ENCODE data around the gene TRPM1.

The TRPM1 gene

DNA sequence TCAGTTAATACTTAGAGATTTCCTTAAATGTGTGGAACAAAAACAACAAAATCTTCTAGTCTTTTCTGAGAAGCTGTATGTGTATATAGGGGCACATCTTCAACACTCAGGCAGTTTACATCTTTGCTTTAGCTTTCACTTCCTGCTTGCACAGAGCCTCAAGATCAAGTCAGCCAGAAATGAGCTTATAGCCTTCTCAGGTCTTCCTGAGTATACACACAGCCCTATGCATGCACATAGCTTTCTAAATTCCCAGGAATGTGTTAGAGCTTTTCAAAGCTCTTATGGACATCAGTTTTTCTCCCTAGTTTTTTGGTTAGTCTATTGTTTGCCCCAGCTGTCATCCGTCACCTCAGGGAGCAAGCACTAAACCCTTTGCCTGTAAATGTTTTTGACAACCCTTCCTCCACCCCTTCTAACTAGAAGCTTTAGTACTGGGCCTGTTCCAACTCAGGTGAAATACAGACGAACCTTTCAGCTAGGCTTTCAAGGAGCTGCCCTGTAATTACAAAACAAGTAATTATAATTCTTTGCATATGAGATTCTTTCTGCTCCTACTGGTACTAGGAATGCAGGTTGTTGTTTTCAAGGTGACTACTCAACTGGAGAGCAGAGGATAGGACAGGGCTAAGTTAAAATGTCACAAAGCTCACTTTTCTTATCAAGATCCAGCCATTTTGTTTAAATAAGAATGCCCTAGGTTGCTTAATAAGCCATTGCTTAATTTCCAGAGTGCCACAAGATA lies 87.5 kb downstream of the TRPM1 start:
- DNase-seq = no peak
- no peaks in the 10 kb centered on the region for H3K27me3 ChIP-seq (ENCODE audit: insufficient read depth, low read depth, severe bottlenecking)
- no peaks in the 10 kb centered on the region for H3K36me3 ChIP-seq
- no peak overlapping the region for H3K27ac ChIP-seq
- H3K4me3 ChIP-seq (ENCODE audit: low read depth, low read length) = no peak overlapping the region
- peaks cover 2% of the 10 kb centered on the region for H3K9me3 ChIP-seq (ENCODE audit: severe bottlenecking)
- TF ChIP-seq, protein P1, sequence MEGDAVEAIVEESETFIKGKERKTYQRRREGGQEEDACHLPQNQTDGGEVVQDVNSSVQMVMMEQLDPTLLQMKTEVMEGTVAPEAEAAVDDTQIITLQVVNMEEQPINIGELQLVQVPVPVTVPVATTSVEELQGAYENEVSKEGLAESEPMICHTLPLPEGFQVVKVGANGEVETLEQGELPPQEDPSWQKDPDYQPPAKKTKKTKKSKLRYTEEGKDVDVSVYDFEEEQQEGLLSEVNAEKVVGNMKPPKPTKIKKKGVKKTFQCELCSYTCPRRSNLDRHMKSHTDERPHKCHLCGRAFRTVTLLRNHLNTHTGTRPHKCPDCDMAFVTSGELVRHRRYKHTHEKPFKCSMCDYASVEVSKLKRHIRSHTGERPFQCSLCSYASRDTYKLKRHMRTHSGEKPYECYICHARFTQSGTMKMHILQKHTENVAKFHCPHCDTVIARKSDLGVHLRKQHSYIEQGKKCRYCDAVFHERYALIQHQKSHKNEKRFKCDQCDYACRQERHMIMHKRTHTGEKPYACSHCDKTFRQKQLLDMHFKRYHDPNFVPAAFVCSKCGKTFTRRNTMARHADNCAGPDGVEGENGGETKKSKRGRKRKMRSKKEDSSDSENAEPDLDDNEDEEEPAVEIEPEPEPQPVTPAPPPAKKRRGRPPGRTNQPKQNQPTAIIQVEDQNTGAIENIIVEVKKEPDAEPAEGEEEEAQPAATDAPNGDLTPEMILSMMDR (IDR thresholded peaks at IDR 0.05; ENCODE audit: low read depth, low read length) = no peak

DNA sequence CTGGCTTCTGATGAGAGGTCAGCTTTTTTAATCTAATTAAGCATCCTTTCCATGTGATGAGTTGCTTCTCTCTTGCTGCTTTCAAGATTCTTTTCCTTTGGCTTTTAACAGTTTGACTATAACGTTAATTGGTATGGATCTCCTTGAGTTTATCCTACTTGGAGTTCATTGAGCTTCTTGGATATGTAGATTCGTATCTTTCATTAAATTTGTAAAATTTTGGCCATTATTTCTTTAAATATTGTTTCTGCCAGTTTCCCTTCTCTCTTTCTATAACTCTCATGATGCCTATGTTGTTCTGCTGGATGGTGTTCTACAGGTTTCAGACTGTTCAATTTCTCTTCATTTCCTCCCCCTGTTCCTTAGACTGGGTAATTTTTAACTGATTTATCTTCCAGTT lies 89.1 kb downstream of the TRPM1 start:
- H3K27me3 ChIP-seq (ENCODE audit: insufficient read depth, low read depth, severe bottlenecking) = no peaks in the 10 kb centered on the region
- H3K4me3 ChIP-seq (ENCODE audit: low read depth, low read length) = no peak overlapping the region
- H3K36me3 ChIP-seq = no peaks in the 10 kb centered on the region
- peaks cover 2% of the 10 kb centered on the region for H3K9me3 ChIP-seq (ENCODE audit: severe bottlenecking)
- no peak overlapping the region for H3K27ac ChIP-seq
- TF ChIP-seq, protein P1 (IDR thresholded peaks at IDR 0.05; ENCODE audit: low read depth, low read length) = no peak
- DNase-seq = no peak

DNA sequence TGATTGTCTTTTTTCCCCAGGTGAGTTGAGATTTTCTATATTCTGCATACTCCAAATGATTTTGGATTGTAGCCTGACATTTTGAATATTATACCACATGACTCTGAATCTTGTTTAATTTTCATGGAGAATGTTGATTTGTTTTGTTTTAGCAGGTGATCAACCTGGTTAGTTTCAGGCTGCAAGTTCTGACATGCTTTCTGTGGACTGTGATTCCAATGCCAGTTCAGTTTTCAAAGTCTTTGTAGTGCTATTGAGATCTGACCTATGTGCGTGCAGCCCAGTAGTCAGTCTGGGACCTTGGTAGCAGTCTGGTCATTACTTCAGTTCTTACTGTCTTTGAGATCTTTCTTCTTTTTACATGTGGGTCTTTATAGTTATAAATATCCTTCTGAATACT lies 91.5 kb downstream of the TRPM1 start:
- Histone ChIP-seq H3K36me3 (no peaks in the 10 kb centered on the region), H3K27ac (no peak overlapping the region), H3K9me3 (ENCODE audit: severe bottlenecking) (peaks cover 2% of the 10 kb centered on the region), H3K27me3 (ENCODE audit: insufficient read depth, low read depth, severe bottlenecking) (no peaks in the 10 kb centered on the region), H3K4me3 (ENCODE audit: low read depth, low read length) (no peak overlapping the region)
- TF ChIP-seq, protein P1 (IDR thresholded peaks at IDR 0.05; ENCODE audit: low read depth, low read length) = no peak
- DNase-seq = no peak

DNA sequence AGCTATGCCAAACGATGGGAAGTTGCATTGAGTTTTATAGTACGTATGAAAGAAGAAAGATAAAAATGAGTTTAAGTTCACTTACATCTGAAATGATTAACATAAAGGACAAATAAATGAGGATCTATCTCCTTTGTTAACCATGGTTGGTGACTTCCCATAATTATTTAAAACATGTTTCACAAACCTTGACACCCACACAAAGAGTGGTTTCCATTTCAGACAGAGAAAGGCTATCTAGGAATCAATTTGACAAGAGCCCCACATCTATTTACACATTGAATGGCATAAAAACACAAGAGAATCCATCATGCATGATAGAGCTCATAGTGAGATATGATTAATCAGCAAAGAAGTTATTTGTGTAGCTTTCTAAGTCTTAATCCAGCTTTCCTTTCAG lies 95.9 kb downstream of the TRPM1 start:
- no peaks in the 10 kb centered on the region for H3K27me3 ChIP-seq (ENCODE audit: insufficient read depth, low read depth, severe bottlenecking)
- DNase-seq = no peak

DNA sequence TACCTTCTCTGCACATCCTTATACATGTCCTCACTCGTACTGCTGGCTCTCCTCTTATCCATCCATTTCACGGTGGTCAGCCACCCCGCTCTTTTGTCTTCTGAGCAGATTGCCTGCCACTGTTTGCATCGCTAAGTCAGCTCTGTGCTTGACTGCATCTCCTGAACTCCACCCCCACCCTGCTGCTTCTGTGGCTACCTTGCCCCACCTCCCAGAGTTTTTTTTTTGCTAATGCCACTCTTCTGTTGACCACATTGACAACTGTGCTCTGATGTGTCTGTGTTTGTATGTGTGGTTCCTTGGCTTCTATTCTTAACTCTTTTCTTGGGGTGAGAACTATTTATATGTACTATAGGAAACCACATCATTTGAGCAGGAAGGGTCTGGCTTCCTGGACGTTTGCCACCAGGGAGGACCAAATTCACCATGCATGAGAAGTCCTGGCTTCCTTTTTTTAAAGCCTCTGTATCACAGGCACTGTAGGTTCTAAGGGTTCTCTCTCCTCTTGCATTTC lies 97.2 kb downstream of the TRPM1 start:
- TF ChIP-seq, protein P1 (IDR thresholded peaks at IDR 0.05; ENCODE audit: low read depth, low read length) = no peak
- peak; percentile 42 for DNase-seq
- Histone ChIP-seq H3K9me3 (ENCODE audit: severe bottlenecking) (no peaks in the 10 kb centered on the region), H3K27ac (no peak overlapping the region), H3K4me3 (ENCODE audit: low read depth, low read length) (no peak overlapping the region), H3K36me3 (no peaks in the 10 kb centered on the region), H3K27me3 (ENCODE audit: insufficient read depth, low read depth, severe bottlenecking) (no peaks in the 10 kb centered on the region)

More for the DNA sequence above, 95.9 kb downstream of the TRPM1 start:
- Histone ChIP-seq H3K9me3 (ENCODE audit: severe bottlenecking) (no peaks in the 10 kb centered on the region), H3K36me3 (no peaks in the 10 kb centered on the region), H3K4me3 (ENCODE audit: low read depth, low read length) (no peak overlapping the region), H3K27ac (no peak overlapping the region)
- TF ChIP-seq, protein P1 (IDR thresholded peaks at IDR 0.05; ENCODE audit: low read depth, low read length) = no peak

Data from WERI-Rb-1 (cell line).